ENCODE data around the gene WDHD1. TPM values are rescaled to one million over a fixed set of nuclear protein-coding genes. Genes with fewer than 3 reads are reported as not detected.

Gene WDHD1
- total and polyA plus RNA-seq, 9 donors, result 1.2 to 4.2 (median 2.5) TPM

- no peak for DNase-seq
- Histone ChIP-seq H3K4me1 (ENCODE audit: insufficient read depth) (no peaks in the 10 kb centered on the region), H3K9me3 (no peaks in the 10 kb centered on the region), H3K27me3 (no peaks in the 10 kb centered on the region), H3K27ac (no peak overlapping the region), H3K36me3 (no peaks in the 10 kb centered on the region), H3K4me3 (no peak overlapping the region)
- intact Hi-C loops (cut with DNase I), result no loop called here
- TF ChIP-seq POLR2A (IDR thresholded peaks at IDR 0.05), result no peak
- TF ChIP-seq EP300 (IDR thresholded peaks at IDR 0.05), result no peak
- TF ChIP-seq CTCF (IDR thresholded peaks at IDR 0.05), result no peak
- 89 to 94% (median 90%) methylated on average over 9 of the region's 9 CpGs for WGBS, 3 donors
Observed at GRCh38 chr14:54944737-54945391, 82.0 kb downstream of the WDHD1 start.

GRCh38 chr14:54942913-54943312 lies 84.0 kb downstream of the WDHD1 start:
- no peak overlapping the region for H3K27ac ChIP-seq
- DNase-seq, result no peak
- intact Hi-C loops (cut with DNase I), result no loop called here

GRCh38 chr14:54936816-54937215 lies 90.1 kb downstream of the WDHD1 start:
- Histone ChIP-seq H3K4me3 (no peak overlapping the region), H3K36me3 (no peaks in the 10 kb centered on the region), H3K4me1 (ENCODE audit: insufficient read depth) (no peaks in the 10 kb centered on the region), H3K27ac (no peak overlapping the region), H3K27me3 (no peaks in the 10 kb centered on the region), H3K9me3 (no peaks in the 10 kb centered on the region)
- WGBS, 3 donors, result 94 to 98% (median 98%) methylated on average over 1 of the region's 1 CpG
- no peak for DNase-seq
- TF ChIP-seq POLR2A (IDR thresholded peaks at IDR 0.05) (no peak), CTCF (IDR thresholded peaks at IDR 0.05) (no peak), EP300 (IDR thresholded peaks at IDR 0.05) (no peak)
- intact Hi-C loops (cut with DNase I), result no loop called here

More at GRCh38 chr14:54942913-54943312, 84.0 kb downstream of the WDHD1 start:
- Histone ChIP-seq H3K9me3 (no peaks in the 10 kb centered on the region), H3K36me3 (no peaks in the 10 kb centered on the region), H3K27me3 (no peaks in the 10 kb centered on the region), H3K4me3 (no peak overlapping the region), H3K4me1 (ENCODE audit: insufficient read depth) (no peaks in the 10 kb centered on the region)
- TF ChIP-seq EP300 (IDR thresholded peaks at IDR 0.05), result no peak
- no peak for TF ChIP-seq CTCF (IDR thresholded peaks at IDR 0.05)
- no peak for TF ChIP-seq POLR2A (IDR thresholded peaks at IDR 0.05)
- 82 to 96% (median 96%) methylated on average over 4 of the region's 4 CpGs for WGBS, 3 donors

- WGBS, 3 donors, result 90 to 93% (median 90%) methylated on average over 5 of the region's 5 CpGs
Observed at GRCh38 chr14:54935958-54936357, 90.9 kb downstream of the WDHD1 start.

More at GRCh38 chr14:54935958-54936357, 90.9 kb downstream of the WDHD1 start:
- no peak overlapping the region for H3K4me3 ChIP-seq
- no peaks in the 10 kb centered on the region for H3K4me1 ChIP-seq (ENCODE audit: insufficient read depth)
- no peaks in the 10 kb centered on the region for H3K27me3 ChIP-seq
- no peak overlapping the region for H3K27ac ChIP-seq
- no peak for DNase-seq
- TF ChIP-seq POLR2A (IDR thresholded peaks at IDR 0.05), result no peak
- TF ChIP-seq CTCF (IDR thresholded peaks at IDR 0.05), result no peak
- no peak for TF ChIP-seq EP300 (IDR thresholded peaks at IDR 0.05)
- intact Hi-C loops (cut with DNase I), result no loop called here
- H3K36me3 ChIP-seq, result no peaks in the 10 kb centered on the region
- no peaks in the 10 kb centered on the region for H3K9me3 ChIP-seq

Measured in ovary (tissue), 9 donors.